K562 (cell line): ENCODE measurements around the gene MYO5C. TPM values are rescaled to one million over a fixed set of nuclear protein-coding genes. Genes with fewer than 3 reads are reported as not detected.

Experiments
- ATAC-seq: fragments of 200-7000 bp; cut with Tn5 transposase; 3 replicates; pipeline ENCODE4 v1.9.1; 2020; ENCODE audit warnings: moderate library complexity
- BruUV-seq: library from RNA; stranded (reverse); fragments of 400-500 nt; replicated peaks from 2 replicates; lab custom pipeline; 2021; lab: Mats Ljungman, UMichigan
- CTCF ChIA-PET: fragments of 300-600 bp; formaldehyde crosslinking; extraction: SDS; loops from one replicate; lab custom pipeline; 2021; ENCODE audit warnings: low intra/inter-chr PET ratio; lab: Yijun Ruan, JAX
- POLR2A ChIA-PET: fragments of 300-600, 350-650 bp; sonication (Branson Sonifier 250); formaldehyde crosslinking; extraction: SDS; loops from one replicate; lab custom pipeline; 2021; ENCODE audit warnings: antibody characterized with exemption, inconsistent platforms; lab: Yijun Ruan, JAX
- DNase-seq, 4 experiments: peaks; one replicate each; pipeline versions ENCODE4 v3.0.0 to v3.0.0-alpha.2; 2011 to 2018; ENCODE audit warnings: low spot score in 3 of 4, mixed read lengths in 3 of 4; ENCODE audit errors: extremely low read depth in 1 of 4
- FAIRE-seq: peaks from 2 replicates; lab custom pipeline; 2011; peaks lifted over from hg19 to GRCh38; lab: Jason Lieb, UNC
- H2AFZ ChIP-seq: 2 replicates; pipeline ENCODE4 v1.6.0; 2011; ENCODE audit warnings: low read depth, low read length, control low read depth, inconsistent platforms
- H3K27ac ChIP-seq: fragments of 200-600 bp; 3 replicates; pipeline ENCODE4 v1.8.0; 2011; ENCODE audit warnings: low read depth, mild to moderate bottlenecking, control low read depth, inconsistent platforms, low read length, moderate library complexity, mixed read lengths; ENCODE audit errors: extremely low read depth
- H3K27me3 ChIP-seq, 2 experiments: fragments of 300-600 bp in 1 of 2; 2 replicates in 1 of 2; 3 replicates in 1 of 2; pipeline versions ENCODE4 v1.6.0 to v1.8.0; 2011; ENCODE audit warnings: inconsistent platforms in 2 of 2, low read length in 2 of 2, mild to moderate bottlenecking in 1 of 2, mixed read lengths in 1 of 2, moderate library complexity in 1 of 2; ENCODE audit not compliant: control insufficient read depth in 2 of 2, insufficient read depth in 2 of 2
- H3K36me3 ChIP-seq: fragments of 300-600 bp; 3 replicates; pipeline ENCODE4 v1.8.0; 2011; ENCODE audit warnings: mild to moderate bottlenecking, low read length, inconsistent platforms; ENCODE audit not compliant: control insufficient read depth, insufficient read depth
- H3K4me1 ChIP-seq, 2 experiments: fragments of 200-600 bp in 1 of 2; replicated peaks in 1 of 2; 2 replicates in 1 of 2; 3 replicates in 1 of 2; pipeline versions ENCODE4 v1.5.1 to v1.8.0; 2011; ENCODE audit warnings: inconsistent platforms in 2 of 2, low read length in 2 of 2, mild to moderate bottlenecking in 1 of 2, mixed read lengths in 1 of 2, moderate library complexity in 1 of 2; ENCODE audit not compliant: control insufficient read depth in 2 of 2, insufficient read depth in 2 of 2
- H3K4me2 ChIP-seq: 2 replicates; pipeline ENCODE4 v1.6.1; 2011; ENCODE audit warnings: low read length, control low read depth, inconsistent platforms, mixed read lengths; ENCODE audit not compliant: insufficient read depth
- H3K4me3 ChIP-seq: fragments of 200-600 bp; sonication (generic), shearing (Covaris generic); 2 replicates; pipeline ENCODE4 v1.5.1; 2016; ENCODE audit warnings: control low read depth, inconsistent platforms
- H3K79me2 ChIP-seq: fragments of 200-600 bp; 3 replicates; pipeline ENCODE4 v1.8.0; 2011; ENCODE audit warnings: low read length, inconsistent platforms; ENCODE audit not compliant: control insufficient read depth, insufficient read depth
- H3K9ac ChIP-seq, 2 experiments: 2 replicates each; pipeline versions ENCODE4 v1.6.0 to v1.6.1; 2011; ENCODE audit warnings: low read depth in 2 of 2, low read length in 2 of 2, control low read depth in 1 of 2, inconsistent platforms in 1 of 2, mild to moderate bottlenecking in 1 of 2, mixed read lengths in 1 of 2; ENCODE audit not compliant: insufficient read depth in 1 of 2
- H3K9me1 ChIP-seq: one replicate; pipeline ENCODE4 v1.6.0; 2011; ENCODE audit warnings: inconsistent platforms, mild to moderate bottlenecking, low read length, moderate library complexity; ENCODE audit not compliant: control insufficient read depth, insufficient read depth
- H3K9me3 ChIP-seq: replicated peaks from 2 replicates; pipeline ENCODE4 v1.5.1; 2011; ENCODE audit warnings: low read depth, low read length, inconsistent platforms; ENCODE audit not compliant: control insufficient read depth, insufficient read depth
- H4K20me1 ChIP-seq: replicated peaks from 2 replicates; pipeline ENCODE4 v1.6.1; 2011; ENCODE audit warnings: low read length, inconsistent platforms, mixed read lengths; ENCODE audit not compliant: control insufficient read depth, insufficient read depth
- RBM25 ChIP-seq: fragments of 200-400 bp; formaldehyde crosslinking; IDR thresholded peaks from 2 replicates; pipeline ENCODE4 v1.6.1; 2018; ENCODE audit warnings: low read length, low read depth, moderate library complexity; ENCODE audit not compliant: severe bottlenecking
- ZNF592 ChIP-seq: fragments of 450-650 bp; IDR thresholded peaks from 2 replicates; pipeline ENCODE4 v1.6.1; 2017; ENCODE audit warnings: antibody characterized with exemption, mild to moderate bottlenecking
- WGBS: fragments of 100-300 bp; shearing (Covaris generic); methylation state at CpG from one replicate; pipeline ENCODE4 v1.1.6; 2016; ENCODE audit warnings: low coverage, mixed read lengths; ENCODE audit not compliant: insufficient coverage; ENCODE audit errors: missing lambda C conversion rate; 5-methylcytosine and 5-hydroxymethylcytosine counted together
- in situ Hi-C: fragments of 300-500 bp; cut with MboI; formaldehyde crosslinking; loops from 4 replicates; pipeline ENCODE4 v1.15.0; 2018; ENCODE audit warnings: inconsistent platforms, mixed read lengths
- intact Hi-C: fragments of 100-400 bp; cut with micrococcal nuclease; formaldehyde crosslinking; loops from 2 replicates; pipeline ENCODE4 v1.14.2; 2022
- polyA plus RNA-seq, 8 experiments: library from polyadenylated mRNA; depleted of rRNA in 4 of 8; stranded (reverse) in 5 of 8; unstranded in 3 of 8; fragments of >200 nt; fragmentation: Nextera tagmentation in 2 of 8; fragmentation: Illumina TruSeq in 1 of 8; extraction: Ambion mirVana in 2 of 8; extraction: Trizol in 1 of 8; gene quantifications; 2 replicates each; pipeline versions ENCODE4 v1.2.1 to v1.2.3, GENCODE V29; 2011 to 2014; ENCODE audit warnings: inconsistent platforms in 1 of 8, missing spikeins in 1 of 8
- total RNA-seq, 7 experiments: library from RNA; depleted of rRNA in 6 of 7; stranded (reverse); fragments of >200 nt in 6 of 7; fragmentation: Illumina TruSeq in 2 of 7; extraction: Trizol in 2 of 7; gene quantifications; 2 replicates each; pipeline versions ENCODE4 v1.2.1 to v1.2.3, GENCODE V29; 2011 to 2021; ENCODE audit warnings: low replicate concordance in 1 of 7

Gene MYO5C
- total and polyA plus RNA-seq, 9 of the 15 experiments (the other 6 are each of a cell fraction or from before 2014, with no cell fraction given), result 0.01 to 0.24 TPM; not detected in 7

GRCh38 chr15:52153900-52154895 lies 141.4 kb downstream of the MYO5C start:
- ChIA-PET POLR2A (interaction anchor here (0.6 to 1.5 kb wide), 3 partner anchors 25 to 259 kb away, joined by 3 to 5 read pairs (median 3); partner anchors contain the start of gene LEO1), CTCF (no interaction called here)
- H3K36me3 ChIP-seq, result no peaks in the 10 kb centered on the region
- no peak overlapping the region for H3K4me2 ChIP-seq
- no peak overlapping the region for H2AFZ ChIP-seq
- H3K27me3 ChIP-seq, result peaks cover 35 to 68% of the 10 kb centered on the region in 2 experiments
- DNase-seq (no peak), FAIRE-seq (no peak), ATAC-seq (no peak; the same call in 1 of the 3 replicates)
- intact Hi-C loops (no loop called here), in situ Hi-C loops (no loop called here)
- H3K79me2 ChIP-seq, result no peaks in the 10 kb centered on the region
- H3K9me3 ChIP-seq, result no peaks in the 10 kb centered on the region
- no peaks in the 10 kb centered on the region for H3K9me1 ChIP-seq
- 2% methylated on average over 12 of the region's 12 CpGs for WGBS
- no peak overlapping the region for H3K4me3 ChIP-seq
- no TSS peak for BruUV-seq
- H3K4me1 ChIP-seq, result no peaks in the 10 kb centered on the region
- H3K27ac ChIP-seq, result no peak overlapping the region
- no peak for TF ChIP-seq ZNF592
- TF ChIP-seq RBM25, result peak; percentile 54
- H3K9ac ChIP-seq, result no peak overlapping the region
- H4K20me1 ChIP-seq, result no peaks in the 10 kb centered on the region
